CD4-positive, alpha-beta T cell treated with Interleukin-12 subunit alpha and Interleukin-12 subunit beta, for 1 hour (primary cell): ENCODE measurements around the gene SLC26A2.
"Not testable (repeated sequence)": the region's sequence is repeated elsewhere in the genome, so short reads cannot be mapped to it uniquely, and the experiment has no call there.

Experiments
- DNase-seq: peaks from one replicate; pipeline ENCODE4 v3.0.0-alpha.2; 2020

Gene SLC26A2

DNA sequence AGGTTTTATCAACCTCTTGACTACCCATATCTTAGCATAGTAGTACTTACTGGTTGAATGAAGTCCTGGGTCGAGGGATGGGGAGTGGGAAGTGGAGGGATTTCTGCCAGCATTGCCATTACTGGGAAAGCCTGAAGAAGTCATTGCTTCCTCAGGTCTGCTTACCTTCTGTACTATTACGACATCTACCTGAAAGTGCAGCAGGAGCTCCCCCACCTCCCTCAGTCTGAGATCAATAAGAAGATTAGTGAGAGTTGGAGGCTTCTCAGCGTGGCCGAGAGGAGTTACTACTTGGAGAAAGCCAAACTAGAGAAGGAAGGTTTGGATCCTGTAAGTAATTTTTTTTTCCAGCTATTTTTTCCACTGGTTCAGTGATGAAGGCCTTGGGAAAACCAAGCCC is 45.8 kb downstream of the SLC26A2 start:
- no peak for DNase-seq

DNA sequence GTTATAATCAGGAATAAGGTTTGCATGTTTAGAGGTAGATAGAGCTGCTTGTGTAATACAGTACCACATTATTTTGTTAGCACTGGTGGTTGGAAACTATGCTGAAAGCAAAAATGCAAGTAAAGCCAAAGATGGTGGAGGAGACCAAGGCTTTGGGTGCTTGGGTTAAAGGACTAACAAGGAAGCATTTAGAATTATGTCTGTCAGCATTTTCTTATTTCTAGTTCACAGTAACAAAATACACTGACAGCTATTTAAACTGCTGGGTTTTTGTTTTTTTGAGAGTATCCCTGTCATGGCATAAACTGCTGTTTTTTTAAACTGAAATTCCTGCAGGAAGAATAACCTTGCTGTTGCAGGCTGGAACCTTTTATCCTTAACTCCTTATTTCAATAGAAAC is 46.5 kb downstream of the SLC26A2 start:
- DNase-seq = no peak

DNA sequence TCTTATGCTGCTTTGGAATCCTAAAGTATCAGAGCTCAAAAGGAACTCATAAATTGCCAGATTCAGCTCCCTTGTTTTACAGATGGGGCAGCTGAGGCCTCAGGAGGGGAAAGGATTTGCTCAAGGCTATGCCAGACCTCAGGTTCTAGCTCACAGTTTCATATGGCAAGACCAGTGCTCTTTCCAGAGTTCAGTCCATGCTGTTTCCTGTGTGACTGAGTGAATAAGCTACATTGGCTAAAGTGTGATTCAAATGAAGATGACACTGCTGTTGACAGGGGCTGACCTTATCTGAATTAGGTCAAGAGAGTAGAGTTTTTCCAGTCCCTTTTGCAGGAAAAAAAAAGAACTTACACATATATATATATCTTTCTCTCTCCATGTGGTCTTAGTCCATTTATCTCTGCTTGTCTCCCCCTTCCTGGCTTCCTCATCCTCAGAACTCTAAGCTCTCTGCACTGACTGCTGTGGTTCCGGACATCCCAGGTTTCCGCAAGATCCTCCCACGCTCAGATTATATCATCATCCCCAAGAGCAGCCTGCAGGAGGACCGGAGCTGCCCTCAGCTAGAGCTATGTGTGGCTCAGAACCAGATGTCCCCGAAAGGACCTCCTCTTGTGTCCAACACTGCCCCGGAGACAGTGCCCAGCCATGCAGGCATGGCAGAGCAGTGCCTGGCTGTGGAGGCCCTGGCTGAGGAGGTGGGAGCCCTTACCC is 49.3 kb downstream of the SLC26A2 start:
- no peak for DNase-seq

- no peak for DNase-seq
Observed at GRCh38 chr5:150013931-150014330, 53.4 kb downstream of the SLC26A2 start.

GRCh38 chr5:150014456-150014855 is 53.9 kb downstream of the SLC26A2 start:
- DNase-seq = no peak

DNA sequence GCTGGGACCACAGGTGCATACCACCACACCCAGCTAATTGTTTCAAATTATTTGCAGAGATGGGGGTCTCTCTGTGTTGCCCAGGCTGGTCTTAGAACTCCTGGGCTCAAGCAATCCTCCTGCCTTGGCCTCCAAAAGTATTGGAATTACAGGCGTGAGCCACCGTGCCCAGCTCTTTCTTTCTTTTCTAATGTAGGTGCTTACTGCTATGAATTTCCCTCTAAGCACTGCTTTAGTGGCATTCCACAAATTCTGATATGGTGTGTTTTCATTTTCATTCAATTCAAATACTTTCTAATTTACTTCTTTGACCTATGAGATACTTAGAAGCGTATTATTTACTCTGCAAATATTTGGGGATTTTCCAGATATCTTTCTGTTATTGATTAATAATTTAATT is 54.9 kb downstream of the SLC26A2 start:
- no peak for DNase-seq

DNA sequence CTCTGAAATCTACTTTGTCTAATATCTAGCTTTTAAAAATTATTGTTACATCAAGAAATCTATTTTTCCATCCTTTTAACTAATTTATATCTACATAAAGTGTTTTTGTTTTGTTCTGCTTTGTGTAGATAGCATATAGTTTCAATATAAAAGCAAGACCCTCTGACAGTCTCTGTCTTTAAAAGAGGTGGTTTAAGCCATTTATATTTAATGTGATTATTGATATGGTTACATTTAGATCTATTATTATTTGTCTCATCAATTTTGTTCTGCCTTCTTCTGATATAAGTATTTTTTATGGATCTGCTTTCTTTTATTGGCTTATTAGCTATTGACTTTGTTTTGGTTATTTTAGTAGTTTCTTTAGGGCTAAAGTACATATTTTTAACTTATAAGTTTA is 56.0 kb downstream of the SLC26A2 start:
- no peak for DNase-seq

GRCh38 chr5:150017226-150018005 is 56.9 kb downstream of the SLC26A2 start:
- no peak for DNase-seq

- no peak for DNase-seq
Observed at GRCh38 chr5:150020249-150020648, 59.7 kb downstream of the SLC26A2 start.

- DNase-seq = no peak
Observed at GRCh38 chr5:150021491-150022157, 61.1 kb downstream of the SLC26A2 start.

GRCh38 chr5:150022158-150022531 is 61.6 kb downstream of the SLC26A2 start:
- DNase-seq = no peak

GRCh38 chr5:150022681-150023080 is 62.1 kb downstream of the SLC26A2 start:
- DNase-seq = no peak

DNA sequence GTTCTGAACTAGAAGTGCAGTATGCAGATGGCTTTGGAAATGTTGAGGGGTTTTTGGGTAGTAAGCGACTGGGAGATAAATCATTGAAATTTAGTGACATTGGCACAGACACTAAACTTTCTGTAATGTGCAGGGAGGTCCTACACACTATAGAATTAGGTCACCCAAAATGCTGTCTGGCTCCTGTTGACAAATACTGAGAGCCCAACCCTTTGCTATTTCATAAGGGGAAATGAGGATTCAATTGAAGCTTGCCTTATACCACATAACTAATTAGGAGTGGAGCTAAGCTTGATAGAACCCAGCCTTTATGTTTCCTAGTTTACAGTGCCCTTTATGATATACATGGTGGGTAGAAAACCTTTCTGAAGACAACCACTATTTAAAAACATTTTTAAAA is 62.6 kb downstream of the SLC26A2 start:
- DNase-seq = no peak

GRCh38 chr5:150024346-150024984 is 63.9 kb downstream of the SLC26A2 start:
- DNase-seq = no peak

DNA sequence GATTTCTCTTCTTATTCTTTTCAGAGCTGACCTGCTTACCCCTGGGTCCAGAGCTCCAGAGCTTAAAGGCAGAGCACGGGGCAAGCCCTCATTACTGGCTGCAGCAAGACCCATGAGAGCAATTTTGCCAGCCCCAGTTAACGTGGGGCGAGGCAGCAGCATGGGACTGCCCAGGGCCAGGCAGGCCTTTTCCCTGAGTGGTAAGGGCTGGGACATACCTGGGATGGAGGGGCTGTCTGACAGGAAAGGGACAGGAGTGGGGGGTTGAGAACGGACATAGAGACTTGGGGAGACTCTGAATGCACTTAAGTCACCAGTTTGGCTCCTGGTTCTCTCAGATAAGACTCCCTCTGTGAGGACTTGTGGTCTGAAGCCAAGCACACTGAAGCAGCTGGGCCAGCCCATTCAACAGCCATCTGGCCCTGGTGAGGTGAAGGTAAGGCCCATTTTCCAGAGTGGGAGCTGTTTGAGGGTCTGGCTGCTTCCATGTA is 66.2 kb downstream of the SLC26A2 start:
- no peak for DNase-seq

GRCh38 chr5:150028047-150028446 is 67.5 kb downstream of the SLC26A2 start:
- not testable (repeated sequence) for DNase-seq

GRCh38 chr5:150033334-150033733 is 72.8 kb downstream of the SLC26A2 start:
- no peak for DNase-seq

DNA sequence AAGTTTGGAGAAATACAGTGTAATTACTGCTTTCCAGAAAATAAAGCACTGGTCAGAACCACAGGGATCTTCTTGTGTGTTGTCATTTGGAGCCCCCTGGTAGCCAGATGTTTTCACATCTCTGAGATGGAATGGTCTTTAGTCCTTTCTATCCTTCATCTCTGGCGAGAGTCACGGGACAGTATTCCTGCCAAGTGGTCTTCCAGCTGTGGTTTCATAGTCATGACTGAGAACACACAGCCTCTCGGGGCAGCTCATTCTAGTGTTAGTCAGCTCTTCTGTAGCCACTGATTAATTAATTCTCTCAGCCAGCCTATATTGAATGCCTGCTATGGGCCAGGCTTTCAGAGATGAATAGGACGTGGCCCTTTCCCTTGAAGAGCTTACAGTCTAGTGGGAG is 74.1 kb downstream of the SLC26A2 start:
- DNase-seq = no peak

- DNase-seq = no peak
Observed at GRCh38 chr5:150035139-150035895, 74.8 kb downstream of the SLC26A2 start.

GRCh38 chr5:150036513-150036912 is 76.0 kb downstream of the SLC26A2 start:
- no peak for DNase-seq
